ENCODE data around the gene FMN1. TPM values are rescaled to one million over a fixed set of nuclear protein-coding genes. Genes with fewer than 3 reads are reported as not detected.

FMN1 gene
- total RNA-seq, 4 donors from 2014 or later = 4.3 to 10.1 (median 8.8) TPM

DNA sequence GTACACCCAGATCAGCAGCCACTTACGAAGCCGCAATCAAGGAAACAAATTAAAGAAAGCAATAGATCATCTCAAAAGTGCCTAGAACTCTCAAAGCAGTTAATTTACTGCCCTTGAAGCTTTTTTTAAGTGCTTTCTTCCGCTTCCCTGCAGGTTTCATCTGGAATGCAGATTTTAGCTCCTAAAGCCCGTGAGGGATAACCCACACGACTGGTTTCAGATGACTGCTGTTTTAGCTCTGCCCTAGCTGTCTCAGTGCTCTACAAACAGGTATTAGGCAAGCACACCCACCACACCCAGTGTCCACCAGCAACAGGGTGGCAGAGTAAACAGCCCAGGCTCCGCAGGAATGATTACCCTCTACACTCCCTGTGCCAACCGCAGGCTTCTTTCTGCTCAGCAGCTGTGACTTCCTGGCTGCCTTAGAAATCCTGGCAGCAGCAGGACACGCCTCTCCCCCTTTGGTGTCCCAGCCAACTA is 126.0 kb downstream of the FMN1 start:
- Histone ChIP-seq H3K4me3 (peak overlapping the region; percentile 20 to 53 (median 34)), H3K36me3 (no peaks in the 10 kb centered on the region), H3K27ac (peak overlapping the region; percentile 71 to 90 (median 84)), H3K9me3 (no peaks in the 10 kb centered on the region), H3K27me3 (peaks cover 0 to 4% (median 0%) of the 10 kb centered on the region in 4 donors), H3K4me1 (peaks cover 8 to 43% (median 16%) of the 10 kb centered on the region in 3 donors)
- DNase-seq = no peak
- intact Hi-C loops (cut with DNase I) = no loop called here
- TF ChIP-seq, protein P1, sequence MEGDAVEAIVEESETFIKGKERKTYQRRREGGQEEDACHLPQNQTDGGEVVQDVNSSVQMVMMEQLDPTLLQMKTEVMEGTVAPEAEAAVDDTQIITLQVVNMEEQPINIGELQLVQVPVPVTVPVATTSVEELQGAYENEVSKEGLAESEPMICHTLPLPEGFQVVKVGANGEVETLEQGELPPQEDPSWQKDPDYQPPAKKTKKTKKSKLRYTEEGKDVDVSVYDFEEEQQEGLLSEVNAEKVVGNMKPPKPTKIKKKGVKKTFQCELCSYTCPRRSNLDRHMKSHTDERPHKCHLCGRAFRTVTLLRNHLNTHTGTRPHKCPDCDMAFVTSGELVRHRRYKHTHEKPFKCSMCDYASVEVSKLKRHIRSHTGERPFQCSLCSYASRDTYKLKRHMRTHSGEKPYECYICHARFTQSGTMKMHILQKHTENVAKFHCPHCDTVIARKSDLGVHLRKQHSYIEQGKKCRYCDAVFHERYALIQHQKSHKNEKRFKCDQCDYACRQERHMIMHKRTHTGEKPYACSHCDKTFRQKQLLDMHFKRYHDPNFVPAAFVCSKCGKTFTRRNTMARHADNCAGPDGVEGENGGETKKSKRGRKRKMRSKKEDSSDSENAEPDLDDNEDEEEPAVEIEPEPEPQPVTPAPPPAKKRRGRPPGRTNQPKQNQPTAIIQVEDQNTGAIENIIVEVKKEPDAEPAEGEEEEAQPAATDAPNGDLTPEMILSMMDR (IDR thresholded peaks at IDR 0.05) = peak in 1 of 6 experiments; percentile 8
- no peak for TF ChIP-seq POLR2A (IDR thresholded peaks at IDR 0.05)
- 20 to 29% methylated on average over 6 to 8 of the region's 8 CpGs for WGBS, 2 donors

DNA sequence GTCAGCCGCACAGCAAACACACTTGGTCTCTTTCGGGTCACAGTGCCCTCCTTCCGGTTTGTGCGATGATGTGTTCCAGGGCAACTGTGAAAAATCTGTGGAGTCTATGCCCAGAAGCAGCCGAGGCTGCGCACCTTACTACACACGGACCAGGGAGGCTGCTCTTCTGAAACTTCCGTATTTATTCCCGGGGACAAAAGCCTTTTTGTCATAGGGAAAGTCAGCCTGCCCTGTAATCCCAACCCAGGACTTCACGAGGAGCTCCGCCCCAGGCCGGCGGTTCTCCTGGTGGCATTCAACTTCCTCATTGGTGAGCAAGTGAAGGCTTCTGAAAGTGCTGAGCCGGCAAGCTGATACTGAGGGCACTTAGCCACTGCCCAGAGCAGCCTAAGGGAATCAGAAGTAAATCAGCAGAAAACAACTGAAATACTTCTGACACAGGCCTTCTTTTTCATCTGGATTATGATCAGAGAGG is 126.5 kb downstream of the FMN1 start:
- intact Hi-C loops (cut with DNase I) = no loop called here
- DNase-seq = no peak
- Histone ChIP-seq H3K4me3 (peak overlapping the region; percentile 20 to 53 (median 34)), H3K27ac (peak overlapping the region; percentile 71 to 90 (median 84)), H3K4me1 (peaks cover 8 to 43% (median 16%) of the 10 kb centered on the region in 3 donors), H3K36me3 (no peaks in the 10 kb centered on the region), H3K27me3 (peaks cover 0 to 4% (median 0%) of the 10 kb centered on the region in 4 donors), H3K9me3 (no peaks in the 10 kb centered on the region)
- no peak for TF ChIP-seq POLR2A (IDR thresholded peaks at IDR 0.05)
- TF ChIP-seq, protein P1 (IDR thresholded peaks at IDR 0.05) = no peak
- WGBS, 2 donors = 27 to 29% methylated on average over 2 to 8 of the region's 14 CpGs

DNA sequence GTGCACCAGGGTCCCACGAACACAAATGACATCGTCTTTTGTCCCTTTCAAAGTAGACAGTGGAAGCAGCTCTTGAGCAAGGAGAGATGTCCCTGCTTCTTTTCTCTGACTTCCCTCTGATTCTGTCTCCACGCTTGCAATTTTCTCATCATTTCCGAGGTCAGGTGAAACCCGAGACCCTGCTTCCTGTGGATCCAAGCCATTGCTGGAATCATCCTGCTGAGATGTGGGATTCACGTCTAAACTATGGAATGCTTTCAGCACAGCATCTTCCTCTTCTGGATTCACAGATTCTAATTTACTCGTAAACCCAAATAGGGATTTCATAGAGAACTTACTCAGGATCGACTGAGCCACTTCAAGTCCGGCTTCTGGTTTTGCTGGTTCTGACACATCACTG is 127.1 kb downstream of the FMN1 start:
- peaks cover 0 to 4% (median 0%) of the 10 kb centered on the region in 4 donors for H3K27me3 ChIP-seq
- peaks cover 8 to 43% (median 16%) of the 10 kb centered on the region in 3 donors for H3K4me1 ChIP-seq
- TF ChIP-seq, protein P1 (IDR thresholded peaks at IDR 0.05) = no peak
- no peak for TF ChIP-seq POLR2A (IDR thresholded peaks at IDR 0.05)
- no peaks in the 10 kb centered on the region for H3K9me3 ChIP-seq
- intact Hi-C loops (cut with DNase I) = no loop called here
- 28 to 47% methylated on average over 9 of the region's 9 CpGs for WGBS, 2 donors
- H3K4me3 ChIP-seq = peak overlapping the region; percentile 20 to 53 (median 34)
- peak overlapping the region; percentile 71 to 90 (median 84) for H3K27ac ChIP-seq
- DNase-seq = no peak
- no peaks in the 10 kb centered on the region for H3K36me3 ChIP-seq

DNA sequence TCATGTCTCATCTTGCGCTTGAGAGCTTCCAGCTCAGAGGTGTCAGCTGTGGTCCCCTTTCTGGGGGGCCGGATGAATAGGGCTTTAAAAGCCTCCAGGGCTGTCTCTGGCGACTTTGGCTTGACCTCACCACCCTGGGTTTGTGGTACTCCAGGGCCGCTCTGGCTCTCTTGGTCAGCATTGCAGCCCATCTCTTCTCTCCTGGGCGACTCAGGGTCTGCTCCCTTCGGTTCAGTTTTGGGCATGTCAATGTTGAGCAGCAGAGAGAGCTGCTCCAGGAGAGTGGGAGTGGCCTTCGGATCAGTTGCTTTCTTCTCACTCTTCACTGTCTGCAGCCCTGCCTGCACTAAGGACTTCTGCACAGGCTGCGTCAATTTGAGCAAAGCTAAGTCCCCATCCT is 127.9 kb downstream of the FMN1 start:
- Histone ChIP-seq H3K27me3 (peaks cover 0 to 4% (median 0%) of the 10 kb centered on the region in 4 donors), H3K36me3 (no peaks in the 10 kb centered on the region), H3K27ac (peak overlapping the region in 1 of 4 donors; percentile 81), H3K9me3 (no peaks in the 10 kb centered on the region), H3K4me3 (peak overlapping the region in 1 of 4 donors; percentile 3), H3K4me1 (peaks cover 8 to 43% (median 16%) of the 10 kb centered on the region in 3 donors)
- TF ChIP-seq, protein P1 (IDR thresholded peaks at IDR 0.05) = no peak
- DNase-seq = no peak
- WGBS, 2 donors = 76 to 88% methylated on average over 4 to 8 of the region's 8 CpGs
- intact Hi-C loops (cut with DNase I) = no loop called here

DNA sequence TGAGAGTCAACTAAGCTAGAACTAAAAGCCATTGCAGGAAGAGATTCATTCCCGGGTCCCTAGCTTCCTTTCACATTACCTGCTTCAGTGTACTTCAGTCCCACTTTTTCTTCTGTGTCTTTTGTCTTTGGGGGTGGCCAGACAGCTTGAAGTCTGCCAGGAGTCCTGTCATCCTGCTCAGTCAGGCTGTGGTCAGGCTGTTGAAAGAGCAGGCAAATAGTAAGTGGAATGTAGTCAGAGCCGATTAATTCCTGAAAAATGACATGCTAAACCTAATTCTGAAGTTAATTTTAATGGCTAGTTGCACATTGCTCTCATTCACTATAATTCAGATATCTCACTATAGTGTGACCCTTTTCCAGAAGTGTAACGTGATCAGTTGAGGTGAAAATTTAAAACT is 129.6 kb downstream of the FMN1 start:
- TF ChIP-seq, protein P1 (IDR thresholded peaks at IDR 0.05) = no peak
- TF ChIP-seq POLR2A (IDR thresholded peaks at IDR 0.05) = no peak
- WGBS, 2 donors = 50 to 65% methylated on average over 3 of the region's 3 CpGs
- Histone ChIP-seq H3K9me3 (no peaks in the 10 kb centered on the region), H3K36me3 (no peaks in the 10 kb centered on the region), H3K4me1 (peaks cover 8 to 43% (median 16%) of the 10 kb centered on the region in 3 donors), H3K27ac (no peak overlapping the region), H3K4me3 (no peak overlapping the region), H3K27me3 (peaks cover 0 to 4% (median 0%) of the 10 kb centered on the region in 4 donors)
- intact Hi-C loops (cut with DNase I) = no loop called here
- DNase-seq = no peak

All from esophagus squamous epithelium (tissue), 5 donors.